ENCODE results near the gene RNF183. TPM values are rescaled to one million over a fixed set of nuclear protein-coding genes. Genes with fewer than 3 reads are reported as not detected.
"Not testable (repeated sequence)": the region's sequence is repeated elsewhere in the genome, so short reads cannot be mapped to it uniquely, and the experiment has no call there.

The RNF183 gene
- total RNA-seq, 2 donors from 2014 or later, result 1.9 to 10.9 TPM

DNA sequence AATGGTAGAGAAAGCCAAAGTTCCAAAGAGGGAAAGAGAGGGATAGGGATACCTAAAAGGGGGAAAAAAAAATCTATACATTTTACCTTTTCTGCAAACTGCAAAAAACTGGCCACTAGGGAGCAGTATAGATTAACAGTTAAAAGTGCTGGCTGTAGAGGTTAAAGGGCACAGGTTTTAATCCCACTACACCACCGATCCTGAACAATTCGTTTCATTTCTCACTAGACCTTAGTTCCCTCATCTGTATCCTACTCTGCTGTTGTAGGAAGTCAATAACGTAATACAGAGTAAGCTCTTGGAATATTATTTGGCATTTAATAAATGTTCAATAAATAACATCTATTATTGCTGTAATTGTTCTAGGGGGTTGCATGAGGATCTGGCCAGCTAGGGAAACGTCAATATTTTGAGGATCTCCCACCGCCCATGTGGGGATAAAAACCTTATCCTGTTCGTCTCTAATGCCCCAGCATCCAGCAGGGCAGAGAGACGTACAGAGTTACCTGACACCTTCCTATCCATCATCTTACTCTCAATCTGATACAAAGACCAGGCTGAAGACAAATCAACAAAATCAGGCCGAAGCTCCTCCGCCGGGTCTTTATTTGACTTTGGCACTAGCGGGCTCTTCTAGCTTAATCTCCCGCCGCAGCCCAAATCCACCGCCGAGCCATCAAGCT is 28.6 kb downstream of the RNF183 start:
- Mint-ChIP-seq H3K27me3 (no peaks in the 10 kb centered on the region), H3K4me1 (peaks cover 28% of the 10 kb centered on the region), H3K27ac (no peak overlapping the region), H3K36me3 (ENCODE audit: low read depth) (peaks cover 17% of the 10 kb centered on the region), H3K9me3 (no peaks in the 10 kb centered on the region), H3K4me3 (no peak overlapping the region)
- peak; percentile 35 for ATAC-seq (replicated peaks)

DNA sequence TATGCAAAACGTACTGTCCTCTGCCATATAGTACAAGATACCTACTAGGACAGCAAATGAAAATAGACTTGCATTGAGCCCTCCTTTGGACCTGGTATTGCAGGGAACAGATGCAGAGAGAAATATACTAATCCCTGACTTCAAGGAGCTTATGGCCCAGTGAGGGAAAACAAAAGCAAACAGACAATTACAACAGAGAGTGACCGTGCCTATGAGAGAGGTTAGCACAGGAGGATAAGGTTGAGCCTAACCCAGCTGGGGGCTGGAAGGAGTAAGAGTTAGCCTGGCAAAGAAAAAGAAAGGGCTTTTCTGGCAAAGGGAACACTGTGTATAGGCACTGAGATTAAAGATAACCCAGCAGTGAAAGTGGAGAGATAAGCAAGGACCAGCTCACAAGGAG is 33.3 kb downstream of the RNF183 start:
- Mint-ChIP-seq H3K4me3 (peak overlapping the region; percentile 53), H3K27me3 (no peaks in the 10 kb centered on the region), H3K4me1 (peaks cover 24% of the 10 kb centered on the region), H3K27ac (peak overlapping the region; percentile 81), H3K9me3 (no peaks in the 10 kb centered on the region), H3K36me3 (ENCODE audit: low read depth) (no peaks in the 10 kb centered on the region)
- no peak for ATAC-seq (replicated peaks)

DNA sequence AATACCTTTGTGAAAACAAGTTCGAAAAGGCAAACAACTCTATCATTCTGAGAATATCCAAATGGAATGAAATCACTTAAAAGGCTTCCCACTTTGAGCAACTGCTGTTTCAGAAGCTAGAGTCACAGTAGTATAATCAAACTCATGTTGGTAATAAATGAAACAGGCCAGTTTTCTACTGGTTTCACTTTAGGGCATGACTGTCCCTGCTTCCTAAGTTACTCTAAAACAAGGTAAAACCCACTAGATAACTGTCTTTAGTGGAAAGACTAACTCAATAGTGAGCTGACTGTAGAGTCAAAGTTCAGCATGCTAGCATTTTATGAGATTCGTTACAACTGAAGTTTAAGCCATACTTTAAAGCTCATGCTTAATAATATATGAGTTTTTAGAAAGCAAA is 33.8 kb downstream of the RNF183 start:
- Mint-ChIP-seq H3K36me3 (ENCODE audit: low read depth) (no peaks in the 10 kb centered on the region), H3K9me3 (no peaks in the 10 kb centered on the region), H3K27me3 (no peaks in the 10 kb centered on the region), H3K4me1 (peaks cover 23% of the 10 kb centered on the region), H3K27ac (peak overlapping the region; percentile 81), H3K4me3 (peak overlapping the region; percentile 53)
- ATAC-seq (replicated peaks), result peak; percentile 94

DNA sequence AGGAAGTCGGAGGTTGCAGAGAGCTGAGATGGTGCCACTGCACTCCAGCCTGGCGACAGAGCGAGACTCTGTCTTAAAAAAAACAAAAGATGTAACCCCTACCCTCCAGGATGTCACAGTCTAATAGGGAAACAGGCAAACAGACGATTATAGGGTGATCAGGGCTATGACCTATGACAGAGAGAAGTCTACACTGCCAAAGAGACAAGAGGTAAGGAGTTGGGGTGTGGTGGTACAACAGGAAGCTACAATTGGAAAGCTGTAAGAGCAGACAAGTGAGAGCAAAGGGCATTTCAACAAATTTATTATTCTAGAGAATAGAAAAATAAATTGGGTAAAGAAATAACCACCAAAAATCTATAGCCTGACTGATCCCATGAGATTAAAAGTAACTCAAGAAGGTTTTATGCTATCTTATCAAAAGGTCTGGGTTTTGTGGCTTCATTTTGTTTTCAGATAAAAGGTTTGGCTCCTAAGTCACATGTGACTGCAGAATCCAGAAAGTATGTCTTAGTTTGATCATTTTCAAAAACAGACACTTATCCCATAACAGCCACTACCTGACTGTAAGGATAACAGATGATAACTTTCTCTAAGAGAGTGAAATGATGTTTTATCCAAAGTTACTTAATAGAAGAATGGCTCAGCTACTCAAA is 35.1 kb downstream of the RNF183 start:
- no peaks in the 10 kb centered on the region for H3K9me3 Mint-ChIP-seq
- no peak overlapping the region for H3K4me3 Mint-ChIP-seq
- ATAC-seq (replicated peaks), result no peak
- no peaks in the 10 kb centered on the region for H3K36me3 Mint-ChIP-seq (ENCODE audit: low read depth)
- H3K27ac Mint-ChIP-seq, result peak overlapping the region; percentile 52
- peaks cover 19% of the 10 kb centered on the region for H3K4me1 Mint-ChIP-seq
- no peaks in the 10 kb centered on the region for H3K27me3 Mint-ChIP-seq

DNA sequence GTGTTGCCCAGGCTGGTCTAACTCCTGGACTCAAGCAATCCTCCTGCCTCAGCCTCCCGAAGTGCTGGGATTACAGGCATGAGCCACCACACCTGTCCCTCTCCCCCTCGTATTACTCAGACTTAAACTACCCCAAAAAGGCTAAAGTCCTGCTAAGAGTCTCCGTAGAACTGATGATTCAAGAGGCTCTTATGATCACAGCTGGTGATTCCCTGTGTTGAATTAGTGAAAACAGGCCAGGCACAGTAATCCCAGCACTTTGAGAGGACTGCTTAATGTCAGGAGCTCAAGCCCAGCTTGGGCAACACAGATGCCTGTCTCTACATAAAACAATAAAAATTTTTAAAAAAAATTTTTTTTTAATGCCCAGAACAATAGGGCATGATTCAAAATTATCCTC is 37.0 kb downstream of the RNF183 start:
- H3K9me3 Mint-ChIP-seq, result no peaks in the 10 kb centered on the region
- no peaks in the 10 kb centered on the region for H3K27me3 Mint-ChIP-seq
- ATAC-seq (replicated peaks), result no peak
- no peak overlapping the region for H3K4me3 Mint-ChIP-seq
- H3K4me1 Mint-ChIP-seq, result peaks cover 18% of the 10 kb centered on the region
- H3K27ac Mint-ChIP-seq, result no peak overlapping the region
- H3K36me3 Mint-ChIP-seq (ENCODE audit: low read depth), result peaks cover 15% of the 10 kb centered on the region

DNA sequence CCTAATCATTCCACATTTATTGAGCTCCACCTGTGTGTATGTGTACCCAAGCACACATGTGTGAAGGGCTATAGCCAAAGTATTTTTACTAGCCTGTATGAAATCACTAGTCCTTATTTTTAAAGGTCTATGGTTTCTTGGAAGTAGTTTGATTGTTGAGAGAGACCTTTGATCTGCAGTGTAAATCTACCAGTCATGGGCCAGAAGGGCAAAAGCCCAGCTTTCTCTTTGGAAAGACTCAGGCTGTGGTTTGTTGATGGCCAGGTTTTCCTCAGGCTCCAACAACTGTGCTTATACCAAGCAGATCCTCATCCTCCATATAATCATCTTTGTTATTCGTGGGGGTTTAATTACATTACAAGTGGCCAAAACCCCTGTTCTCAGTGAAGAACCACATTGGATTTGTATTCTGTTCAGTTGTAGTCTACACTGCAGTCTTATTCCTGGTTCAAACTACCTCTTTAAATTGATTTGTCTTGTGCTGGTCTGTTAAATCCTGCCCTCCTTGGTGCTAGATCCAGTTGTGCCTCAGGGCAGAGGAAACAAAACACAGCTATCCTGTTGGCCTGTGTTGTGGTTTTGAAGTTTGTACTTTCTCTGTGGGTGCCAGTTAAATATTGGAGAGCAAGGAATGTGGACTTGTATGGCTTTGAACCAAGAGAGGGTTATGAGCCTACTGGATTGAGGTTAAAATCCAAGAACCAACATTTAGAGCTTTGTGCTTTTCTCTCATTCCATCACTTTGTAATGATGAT is 41.1 kb downstream of the RNF183 start:
- Mint-ChIP-seq H3K27ac (no peak overlapping the region), H3K36me3 (ENCODE audit: low read depth) (peaks cover 53% of the 10 kb centered on the region), H3K9me3 (no peaks in the 10 kb centered on the region), H3K4me3 (no peak overlapping the region), H3K4me1 (no peaks in the 10 kb centered on the region), H3K27me3 (no peaks in the 10 kb centered on the region)
- ATAC-seq (replicated peaks), result no peak

DNA sequence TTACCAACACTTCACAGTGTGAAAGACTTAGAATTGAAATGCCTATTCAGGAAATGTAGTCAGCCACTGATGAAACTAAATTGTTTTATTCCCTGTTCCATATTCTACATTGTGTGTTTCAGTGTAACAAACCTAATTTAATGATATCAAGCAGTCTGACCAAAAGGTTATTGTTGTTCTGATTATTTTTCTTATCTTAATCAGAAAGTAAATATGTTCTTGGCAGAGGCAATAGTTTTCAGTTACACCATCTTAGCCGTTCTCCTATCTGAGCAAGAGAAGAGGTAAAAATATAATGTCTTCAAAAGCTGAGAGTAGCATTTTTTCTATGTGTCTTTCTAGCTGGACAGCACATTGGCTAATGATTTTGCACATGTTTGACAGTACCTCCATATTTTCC is 44.9 kb downstream of the RNF183 start:
- Mint-ChIP-seq H3K4me1 (no peaks in the 10 kb centered on the region), H3K36me3 (ENCODE audit: low read depth) (peaks cover 65% of the 10 kb centered on the region), H3K4me3 (no peak overlapping the region), H3K27ac (no peak overlapping the region), H3K27me3 (no peaks in the 10 kb centered on the region), H3K9me3 (no peaks in the 10 kb centered on the region)
- no peak for ATAC-seq (replicated peaks)

DNA sequence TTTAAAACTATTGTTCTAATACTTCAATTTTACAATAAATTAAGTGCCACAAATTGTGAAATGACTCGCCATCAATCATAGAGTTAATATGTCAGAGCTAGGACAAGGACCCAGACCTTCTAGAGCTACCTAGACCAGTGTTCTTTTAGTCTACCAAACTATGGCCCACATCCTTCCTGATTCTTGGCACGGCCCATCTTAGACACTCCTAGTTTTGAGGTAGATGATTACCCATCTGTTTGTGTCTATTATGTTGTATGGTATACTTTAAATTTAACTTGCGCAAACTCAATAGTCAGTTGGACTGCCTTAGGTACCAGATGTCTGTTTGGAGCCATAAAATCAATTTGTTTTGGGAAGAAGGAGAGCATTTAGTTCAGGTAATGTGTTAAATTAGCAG is 45.3 kb downstream of the RNF183 start:
- no peaks in the 10 kb centered on the region for H3K4me1 Mint-ChIP-seq
- no peaks in the 10 kb centered on the region for H3K27me3 Mint-ChIP-seq
- no peak for ATAC-seq (replicated peaks)
- peaks cover 65% of the 10 kb centered on the region for H3K36me3 Mint-ChIP-seq (ENCODE audit: low read depth)
- no peaks in the 10 kb centered on the region for H3K9me3 Mint-ChIP-seq
- no peak overlapping the region for H3K4me3 Mint-ChIP-seq
- no peak overlapping the region for H3K27ac Mint-ChIP-seq

DNA sequence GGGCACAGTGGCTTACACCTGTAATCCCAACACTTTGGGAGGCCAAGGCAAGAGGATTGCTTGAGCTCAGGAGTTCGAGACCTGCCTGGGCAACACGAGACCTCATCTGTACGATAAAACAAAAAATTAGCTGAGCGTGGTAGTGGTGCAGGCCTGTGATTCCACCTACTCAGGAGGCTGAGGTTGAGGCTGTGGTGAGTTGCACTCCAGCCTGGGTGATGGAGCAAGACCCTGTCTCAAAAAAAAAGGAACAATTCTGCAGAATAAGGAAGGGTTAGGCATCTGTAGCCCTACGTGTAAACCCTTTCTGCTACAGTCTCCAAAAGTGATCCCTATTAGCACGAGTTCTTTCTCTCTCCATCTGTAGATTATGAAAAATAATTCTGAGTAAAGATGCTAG is 47.7 kb downstream of the RNF183 start:
- Mint-ChIP-seq H3K27me3 (no peaks in the 10 kb centered on the region), H3K9me3 (no peaks in the 10 kb centered on the region), H3K4me3 (no peak overlapping the region), H3K36me3 (ENCODE audit: low read depth) (peaks cover 42% of the 10 kb centered on the region), H3K27ac (no peak overlapping the region), H3K4me1 (no peaks in the 10 kb centered on the region)
- ATAC-seq (replicated peaks), result no peak

DNA sequence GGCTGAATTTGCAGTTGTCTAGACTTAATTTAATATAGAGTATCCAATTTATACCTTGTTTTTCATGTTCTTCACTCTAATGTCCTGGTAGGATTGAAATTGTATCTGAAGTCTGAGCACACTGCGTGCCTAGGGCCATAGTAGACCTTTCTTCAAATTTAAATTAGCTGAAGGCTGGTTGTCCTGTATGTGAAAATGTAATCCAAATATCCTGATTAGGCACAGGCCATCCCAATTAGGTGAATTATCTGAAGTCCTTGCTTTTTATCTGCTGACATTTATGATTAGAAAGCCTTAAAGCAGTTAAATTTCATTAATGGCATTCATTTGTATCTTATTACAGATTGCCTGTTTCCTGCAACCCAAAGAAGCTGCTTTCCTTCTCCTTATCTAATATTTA is 48.2 kb downstream of the RNF183 start:
- ATAC-seq (replicated peaks), result no peak
- Mint-ChIP-seq H3K27me3 (no peaks in the 10 kb centered on the region), H3K27ac (no peak overlapping the region), H3K4me3 (no peak overlapping the region), H3K9me3 (no peaks in the 10 kb centered on the region), H3K4me1 (no peaks in the 10 kb centered on the region), H3K36me3 (ENCODE audit: low read depth) (peaks cover 38% of the 10 kb centered on the region)

DNA sequence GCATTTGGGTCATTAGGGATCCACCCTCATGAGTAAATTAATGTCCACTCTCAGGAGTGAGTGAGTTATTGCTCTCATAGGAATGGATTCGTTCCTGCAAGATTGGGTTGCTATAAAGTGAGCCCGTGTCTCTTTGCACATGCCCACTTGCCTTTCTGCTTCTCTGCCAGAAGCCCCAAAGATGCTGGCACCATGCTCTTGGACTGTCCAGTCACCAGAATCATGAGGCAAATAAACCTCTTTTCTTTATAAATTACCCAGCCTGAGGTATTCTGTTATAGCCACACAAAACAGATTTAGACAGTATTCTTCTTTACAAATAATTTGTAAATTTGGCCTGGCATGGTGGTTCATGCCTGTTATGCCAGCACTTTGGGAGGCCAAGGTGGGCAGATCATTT is 52.4 kb downstream of the RNF183 start:
- Mint-ChIP-seq H3K27ac (no peak overlapping the region), H3K4me3 (no peak overlapping the region), H3K27me3 (no peaks in the 10 kb centered on the region), H3K36me3 (ENCODE audit: low read depth) (no peaks in the 10 kb centered on the region), H3K4me1 (no peaks in the 10 kb centered on the region), H3K9me3 (no peaks in the 10 kb centered on the region)
- no peak for ATAC-seq (replicated peaks)

DNA sequence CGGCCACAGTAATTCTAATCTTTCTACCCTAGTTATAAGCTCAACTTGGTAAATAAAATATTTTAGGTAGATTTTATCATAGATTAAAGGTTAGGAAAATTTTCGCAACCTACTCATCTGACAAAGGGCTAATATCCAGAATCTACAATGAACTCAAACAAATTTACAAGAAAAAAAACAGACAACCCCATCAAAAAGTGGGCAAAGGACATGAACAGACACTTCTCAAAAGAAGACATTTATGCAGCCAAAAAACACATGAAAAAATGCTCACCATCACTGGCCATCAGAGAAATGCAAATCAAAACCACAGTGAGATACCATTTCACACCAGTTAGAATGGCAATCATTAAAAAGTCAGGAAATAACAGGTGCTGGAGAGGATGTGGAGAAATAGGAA is 53.5 kb downstream of the RNF183 start:
- not testable (repeated sequence) for H3K9me3 Mint-ChIP-seq, H3K4me3 Mint-ChIP-seq, H3K27me3 Mint-ChIP-seq

DNA sequence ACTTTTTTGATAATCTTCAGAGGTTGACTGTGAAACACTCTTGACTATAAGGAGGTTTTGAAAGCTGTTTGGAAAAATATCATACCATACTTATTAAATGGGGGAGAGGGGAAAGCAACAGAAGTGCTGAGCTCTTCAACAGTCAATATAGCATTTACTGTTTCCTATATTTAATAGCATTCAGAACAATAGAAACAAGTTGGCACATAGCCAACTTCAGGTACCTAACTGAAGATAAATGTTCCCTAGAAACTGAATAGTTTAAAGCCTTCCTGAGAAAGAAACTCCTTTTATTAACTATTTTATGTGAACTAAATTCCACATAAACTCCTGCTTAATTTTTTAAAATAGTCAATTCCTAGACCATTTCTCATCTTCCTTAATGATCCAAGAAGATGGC is 55.5 kb downstream of the RNF183 start:
- no peak overlapping the region for H3K4me3 Mint-ChIP-seq
- H3K9me3 Mint-ChIP-seq, result no peaks in the 10 kb centered on the region
- no peaks in the 10 kb centered on the region for H3K36me3 Mint-ChIP-seq (ENCODE audit: low read depth)
- no peaks in the 10 kb centered on the region for H3K27me3 Mint-ChIP-seq
- H3K4me1 Mint-ChIP-seq, result no peaks in the 10 kb centered on the region
- no peak for ATAC-seq (replicated peaks)
- H3K27ac Mint-ChIP-seq, result no peak overlapping the region

More for the DNA sequence above, 53.5 kb downstream of the RNF183 start:
- not testable (repeated sequence) for H3K27ac Mint-ChIP-seq; H3K4me1 Mint-ChIP-seq; ATAC-seq (replicated peaks); H3K36me3 Mint-ChIP-seq (ENCODE audit: low read depth)
